ENCODE measurements around the gene UNK. TPM values are rescaled to one million over a fixed set of nuclear protein-coding genes. Genes with fewer than 3 reads are reported as not detected.

UNK gene
- total and polyA plus RNA-seq, 2 of the 13 experiments (the other 11 are each of a cell fraction or from before 2014, with no cell fraction given), result 31.6 to 33.0 TPM

- TF ChIP-seq ZNF142 (CRISPR knock-in tag; IDR thresholded peaks at IDR 0.05) (no peak; the same call in 1 of the 2 replicates), TIGD3 (CRISPR knock-in tag; IDR thresholded peaks at IDR 0.05; ENCODE audit: borderline replicate concordance) (no peak), ARNTL (CRISPR knock-in tag; IDR thresholded peaks at IDR 0.05) (peak; percentile 68; the same call in 1 of the 2 replicates), DZIP1 (CRISPR knock-in tag; IDR thresholded peaks at IDR 0.05) (0 out of 2 replicates have a peak, but pooled peaks have one; percentile 58), TSC22D2 (CRISPR knock-in tag; IDR thresholded peaks at IDR 0.05; ENCODE audit: borderline replicate concordance) (no peak; the same call in 1 of the 2 replicates), SP2 (CRISPR knock-in tag; IDR thresholded peaks at IDR 0.05) (no peak), NFAT5 (CRISPR knock-in tag; IDR thresholded peaks at IDR 0.05) (no peak), ZNF891 (CRISPR knock-in tag; IDR thresholded peaks at IDR 0.05) (peak; percentile 92), MLX (CRISPR knock-in tag; IDR thresholded peaks at IDR 0.05) (no peak)
Measured at GRCh38 chr17:75848523-75849278, 64.1 kb downstream of the UNK start (continued).

Measured in HepG2 (cell line).